ENCODE measurements around the gene ACKR3. TPM values are rescaled to one million over a fixed set of nuclear protein-coding genes. Genes with fewer than 3 reads are reported as not detected.

ACKR3 gene
- total RNA-seq, 3 donors from 2014 or later = 15.1 to 39.4 (median 23.6) TPM

GRCh38 chr2:236527159-236527630 is 42.4 kb upstream of the ACKR3 start:
- Histone ChIP-seq H3K36me3 (no peaks in the 10 kb centered on the region), H3K27ac (no peak overlapping the region), H3K27me3 (no peaks in the 10 kb centered on the region), H3K4me1 (no peaks in the 10 kb centered on the region), H3K9me3 (no peaks in the 10 kb centered on the region), H3K4me3 (no peak overlapping the region)
- DNase-seq (ENCODE audit: low spot score in 2 of 2) = no peak
- intact Hi-C loops (cut with DNase I; ENCODE audit: low total_unique reads) = no loop called here
- TF ChIP-seq POLR2AphosphoS5 (IDR thresholded peaks at IDR 0.05) = no peak
- no peak for TF ChIP-seq CTCF (IDR thresholded peaks at IDR 0.05)

- Histone ChIP-seq H3K36me3 (no peaks in the 10 kb centered on the region), H3K4me3 (no peak overlapping the region), H3K4me1 (no peaks in the 10 kb centered on the region), H3K27ac (no peak overlapping the region), H3K9me3 (no peaks in the 10 kb centered on the region), H3K27me3 (no peaks in the 10 kb centered on the region)
- intact Hi-C loops (cut with DNase I; ENCODE audit: low total_unique reads) = no loop called here
- TF ChIP-seq POLR2A (IDR thresholded peaks at IDR 0.05) = no peak
- TF ChIP-seq POLR2AphosphoS5 (IDR thresholded peaks at IDR 0.05) = no peak
- TF ChIP-seq CTCF (IDR thresholded peaks at IDR 0.05) = no peak
- DNase-seq (ENCODE audit: low spot score in 2 of 2) = no peak
Observed at GRCh38 chr2:236529606-236530005, 40.0 kb upstream of the ACKR3 start.

- Histone ChIP-seq H3K27me3 (no peaks in the 10 kb centered on the region), H3K4me3 (no peak overlapping the region), H3K36me3 (no peaks in the 10 kb centered on the region), H3K9me3 (no peaks in the 10 kb centered on the region), H3K27ac (no peak overlapping the region), H3K4me1 (no peaks in the 10 kb centered on the region)
- intact Hi-C loops (cut with DNase I; ENCODE audit: low total_unique reads) = no loop called here
- no peak for DNase-seq (ENCODE audit: low spot score in 2 of 2)
- TF ChIP-seq CTCF (IDR thresholded peaks at IDR 0.05) (no peak), POLR2AphosphoS5 (IDR thresholded peaks at IDR 0.05) (no peak), POLR2A (IDR thresholded peaks at IDR 0.05) (no peak)
Observed at GRCh38 chr2:236530512-236530911, 39.1 kb upstream of the ACKR3 start.

GRCh38 chr2:236531195-236531594 is 38.4 kb upstream of the ACKR3 start:
- Histone ChIP-seq H3K27me3 (no peaks in the 10 kb centered on the region), H3K36me3 (no peaks in the 10 kb centered on the region), H3K27ac (no peak overlapping the region), H3K9me3 (no peaks in the 10 kb centered on the region), H3K4me3 (no peak overlapping the region), H3K4me1 (no peaks in the 10 kb centered on the region)
- TF ChIP-seq POLR2A (IDR thresholded peaks at IDR 0.05) = no peak
- no peak for TF ChIP-seq POLR2AphosphoS5 (IDR thresholded peaks at IDR 0.05)
- no peak for DNase-seq (ENCODE audit: low spot score in 2 of 2)
- intact Hi-C loops (cut with DNase I; ENCODE audit: low total_unique reads) = no loop called here

- no peak for DNase-seq (ENCODE audit: low spot score in 2 of 2)
Observed at GRCh38 chr2:236531996-236532395, 37.6 kb upstream of the ACKR3 start.

More at GRCh38 chr2:236531996-236532395, 37.6 kb upstream of the ACKR3 start:
- no peak overlapping the region for H3K4me3 ChIP-seq
- no peaks in the 10 kb centered on the region for H3K36me3 ChIP-seq
- H3K9me3 ChIP-seq = no peaks in the 10 kb centered on the region
- intact Hi-C loops (cut with DNase I; ENCODE audit: low total_unique reads) = no loop called here
- H3K27ac ChIP-seq = no peak overlapping the region
- TF ChIP-seq CTCF (IDR thresholded peaks at IDR 0.05) (no peak), POLR2A (IDR thresholded peaks at IDR 0.05) (no peak), POLR2AphosphoS5 (IDR thresholded peaks at IDR 0.05) (no peak)
- no peaks in the 10 kb centered on the region for H3K4me1 ChIP-seq
- H3K27me3 ChIP-seq = no peaks in the 10 kb centered on the region

Measured in breast epithelium (tissue), 4 donors.